HUES6 (cell line): Measurements from ENCODE around the gene ITPA.
"Not testable (repeated sequence)": the region's sequence is repeated elsewhere in the genome, so short reads cannot be mapped to it uniquely, and the experiment has no call there.

Source experiments
- H3K27ac ChIP-seq: 2 replicates; pipeline ENCODE4 v1.7.0; 2013; ENCODE audit warnings: low read depth, mild to moderate bottlenecking, low read length, inconsistent platforms
- H3K27me3 ChIP-seq: 2 replicates; pipeline ENCODE4 v1.6.1; 2013; ENCODE audit warnings: low read length; ENCODE audit not compliant: control insufficient read depth, insufficient read depth
- H3K36me3 ChIP-seq: 2 replicates; pipeline ENCODE4 v1.6.1; 2013; ENCODE audit warnings: low read length; ENCODE audit not compliant: control insufficient read depth, insufficient read depth
- H3K4me1 ChIP-seq: 2 replicates; pipeline ENCODE4 v1.6.1; 2013; ENCODE audit warnings: low read length; ENCODE audit not compliant: control insufficient read depth, insufficient read depth
- H3K4me3 ChIP-seq: 2 replicates; pipeline ENCODE4 v1.5.1; 2013; ENCODE audit warnings: low read depth, low read length
- H3K9ac ChIP-seq: one replicate; pipeline ENCODE4 v1.6.1; 2013; ENCODE audit warnings: mild to moderate bottlenecking, low read length
- H3K9me3 ChIP-seq: 2 replicates; pipeline ENCODE4 v1.6.1; 2013; ENCODE audit warnings: low read depth, low read length; ENCODE audit not compliant: control insufficient read depth, insufficient read depth

Gene ITPA

DNA sequence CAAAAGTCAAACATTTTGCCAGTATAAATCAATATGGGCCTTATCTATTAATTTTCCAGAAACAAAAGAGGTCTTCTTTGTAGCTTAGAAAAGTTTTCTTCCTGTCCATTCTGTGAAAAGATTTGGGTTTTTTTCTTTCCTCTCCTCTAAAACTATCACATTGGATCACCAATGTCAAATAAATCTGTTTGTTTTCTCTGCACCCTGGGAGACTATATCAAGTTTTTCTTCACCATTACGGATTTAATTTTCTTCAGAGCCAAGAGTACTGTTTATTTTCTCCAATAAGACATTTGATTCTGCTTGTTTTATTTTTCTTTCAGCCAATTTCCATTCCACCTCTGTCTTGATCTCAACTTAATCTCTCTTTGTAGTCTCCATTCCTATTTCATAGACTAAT, 34.0 kb upstream of the ITPA start:
- Histone ChIP-seq H3K9me3 (no peaks in the 10 kb centered on the region), H3K4me1 (peaks cover 31% of the 10 kb centered on the region), H3K27me3 (no peaks in the 10 kb centered on the region; the same call in 1 of the 2 replicates), H3K36me3 (no peaks in the 10 kb centered on the region), H3K27ac (peak overlapping the region; percentile 8; the same call in 1 of the 2 replicates), H3K9ac (peak overlapping the region; percentile 87), H3K4me3 (peak overlapping the region; percentile 90)

GRCh38 chr20:3177746-3178485, 31.4 kb upstream of the ITPA start:
- H3K4me3 ChIP-seq, result no peak overlapping the region
- peaks cover 13% of the 10 kb centered on the region for H3K4me1 ChIP-seq
- no peaks in the 10 kb centered on the region for H3K9me3 ChIP-seq
- H3K9ac ChIP-seq, result no peak overlapping the region
- H3K36me3 ChIP-seq, result no peaks in the 10 kb centered on the region
- no peaks in the 10 kb centered on the region for H3K27me3 ChIP-seq
- H3K27ac ChIP-seq, result no peak overlapping the region

GRCh38 chr20:3180319-3180718, 29.0 kb upstream of the ITPA start:
- H3K27ac ChIP-seq, result no peak overlapping the region
- H3K27me3 ChIP-seq, result no peaks in the 10 kb centered on the region
- H3K36me3 ChIP-seq, result no peaks in the 10 kb centered on the region
- no peak overlapping the region for H3K9ac ChIP-seq
- peaks cover 8% of the 10 kb centered on the region for H3K4me1 ChIP-seq
- no peaks in the 10 kb centered on the region for H3K9me3 ChIP-seq
- H3K4me3 ChIP-seq, result no peak overlapping the region

DNA sequence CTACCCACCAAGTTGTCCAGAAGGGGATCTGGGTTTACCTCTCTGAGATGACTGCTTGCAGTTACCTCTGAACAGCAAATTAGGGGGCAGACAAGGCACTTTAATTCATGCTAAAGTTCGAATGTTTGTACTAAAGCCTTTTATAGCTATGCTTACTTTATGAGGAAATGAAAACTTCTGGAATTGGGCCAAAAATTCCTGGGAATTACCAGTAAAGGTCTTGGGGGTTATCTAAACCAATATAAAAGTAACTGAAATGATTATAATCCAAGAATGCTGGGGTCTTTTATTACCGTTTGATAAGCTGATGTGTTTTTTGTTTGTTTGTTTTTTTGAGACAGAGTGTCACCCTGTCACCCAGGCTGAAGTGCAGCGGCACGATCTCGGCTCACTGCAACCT, 28.0 kb upstream of the ITPA start:
- Histone ChIP-seq H3K27ac (no peak overlapping the region), H3K27me3 (no peaks in the 10 kb centered on the region), H3K9ac (no peak overlapping the region), H3K9me3 (no peaks in the 10 kb centered on the region), H3K4me3 (no peak overlapping the region), H3K4me1 (peaks cover 4% of the 10 kb centered on the region; the same call in 1 of the 2 replicates), H3K36me3 (no peaks in the 10 kb centered on the region)

DNA sequence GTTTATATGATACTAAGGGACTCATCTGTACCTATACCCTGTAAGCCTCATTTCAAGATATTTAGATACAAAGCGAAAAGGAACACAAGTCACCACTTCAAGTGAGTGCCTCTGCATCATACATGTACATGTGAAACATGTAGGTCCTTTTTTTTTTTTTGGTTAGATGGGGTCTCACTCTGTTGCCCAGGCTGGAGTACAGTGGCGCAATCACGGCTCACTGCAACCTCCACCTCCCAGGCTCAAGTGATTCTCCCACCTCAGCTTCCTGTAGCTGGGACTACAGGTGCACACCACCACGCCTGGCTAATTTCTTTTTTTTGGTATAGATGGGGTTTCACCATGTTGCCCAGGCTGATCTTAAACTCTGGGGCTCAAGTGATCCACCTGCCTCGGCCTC, 26.9 kb upstream of the ITPA start:
- H3K4me3 ChIP-seq, H3K9ac ChIP-seq, H3K27ac ChIP-seq, H3K36me3 ChIP-seq, H3K9me3 ChIP-seq, H3K27me3 ChIP-seq, H3K4me1 ChIP-seq: not testable (repeated sequence)

- H3K27ac ChIP-seq, result no peak overlapping the region
- no peaks in the 10 kb centered on the region for H3K4me1 ChIP-seq
- no peaks in the 10 kb centered on the region for H3K9me3 ChIP-seq
- no peak overlapping the region for H3K9ac ChIP-seq
- no peaks in the 10 kb centered on the region for H3K27me3 ChIP-seq
- peaks cover 3% of the 10 kb centered on the region; the same call in 1 of the 2 replicates for H3K36me3 ChIP-seq
- no peak overlapping the region for H3K4me3 ChIP-seq
Observed at GRCh38 chr20:3183896-3184612, 25.2 kb upstream of the ITPA start.

- H3K36me3 ChIP-seq, result peaks cover 37% of the 10 kb centered on the region
- not testable (repeated sequence) for H3K9me3 ChIP-seq, H3K4me3 ChIP-seq
Observed at GRCh38 chr20:3187861-3188260, 21.4 kb upstream of the ITPA start.

GRCh38 chr20:3188823-3189413, 20.4 kb upstream of the ITPA start:
- Histone ChIP-seq H3K27ac (no peak overlapping the region), H3K9ac (no peak overlapping the region), H3K9me3 (no peaks in the 10 kb centered on the region), H3K4me3 (no peak overlapping the region), H3K36me3 (peaks cover 44% of the 10 kb centered on the region), H3K27me3 (no peaks in the 10 kb centered on the region), H3K4me1 (no peaks in the 10 kb centered on the region)

More at GRCh38 chr20:3187861-3188260, 21.4 kb upstream of the ITPA start:
- H3K4me1 ChIP-seq, H3K9ac ChIP-seq, H3K27ac ChIP-seq, H3K27me3 ChIP-seq: not testable (repeated sequence)

GRCh38 chr20:3189561-3190131, 19.7 kb upstream of the ITPA start:
- H3K9me3 ChIP-seq, result no peaks in the 10 kb centered on the region
- H3K36me3 ChIP-seq, result peaks cover 51% of the 10 kb centered on the region
- H3K4me3 ChIP-seq, result no peak overlapping the region
- H3K27ac ChIP-seq, result no peak overlapping the region
- no peaks in the 10 kb centered on the region for H3K27me3 ChIP-seq
- H3K4me1 ChIP-seq, result no peaks in the 10 kb centered on the region
- no peak overlapping the region for H3K9ac ChIP-seq

DNA sequence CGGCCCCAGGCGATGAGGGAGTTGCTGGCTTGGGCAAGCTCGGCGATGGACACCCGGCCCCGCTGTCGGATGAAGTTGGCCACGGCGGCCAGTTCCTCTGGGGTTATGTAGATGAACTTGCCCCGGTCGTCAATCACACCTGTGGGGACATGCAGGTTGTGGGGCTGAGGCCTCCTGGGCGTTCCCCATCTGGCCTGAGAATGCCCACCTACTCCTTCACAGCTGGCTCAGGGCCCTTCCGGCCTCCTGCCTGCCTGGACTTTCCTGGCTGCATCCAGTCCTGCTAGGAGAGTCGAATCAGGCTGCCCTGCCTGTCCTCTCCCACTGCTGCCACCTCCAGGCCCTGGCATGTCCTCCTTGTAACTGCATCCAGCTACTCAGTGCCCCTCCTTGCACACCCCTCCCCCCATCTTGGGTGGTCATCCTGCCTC, 18.6 kb upstream of the ITPA start:
- Histone ChIP-seq H3K9ac (no peak overlapping the region), H3K4me1 (no peaks in the 10 kb centered on the region), H3K27ac (no peak overlapping the region), H3K36me3 (peaks cover 62% of the 10 kb centered on the region), H3K27me3 (no peaks in the 10 kb centered on the region), H3K9me3 (no peaks in the 10 kb centered on the region), H3K4me3 (no peak overlapping the region)
